ENCODE results near the gene HSD17B2. TPM values are rescaled to one million over a fixed set of nuclear protein-coding genes. Genes with fewer than 3 reads are reported as not detected.

The HSD17B2 gene
- total RNA-seq, 1 donor from 2014 or later = not detected

DNA sequence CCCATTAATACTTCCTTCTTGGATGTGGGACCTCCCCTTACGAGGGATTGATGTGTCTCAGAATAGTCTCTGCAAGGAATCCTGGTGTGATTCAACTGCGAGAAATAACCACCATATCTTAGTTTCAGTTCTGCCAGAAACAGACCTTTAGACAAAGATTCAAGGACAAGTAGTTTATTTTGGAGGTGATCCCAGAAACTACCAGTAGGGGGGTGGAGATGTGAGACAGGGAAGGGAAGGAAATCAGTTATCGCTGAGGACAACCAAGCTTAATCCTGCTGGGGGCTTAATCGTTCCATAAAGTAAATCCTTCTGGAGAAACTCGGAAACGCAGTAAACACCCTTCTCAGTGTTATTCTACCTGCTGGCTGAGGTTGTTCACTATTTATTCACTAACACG, 18.8 kb upstream of the HSD17B2 start:
- intact Hi-C loops (cut with micrococcal nuclease) = no loop called here
- DNase-seq (no peak), ATAC-seq (no peak)

- intact Hi-C loops (cut with micrococcal nuclease) = no loop called here
- no peak for DNase-seq
- ATAC-seq = no peak
These were observed 18.1 kb upstream of the HSD17B2 start for GRCh38 chr16:82016964-82017363.

- intact Hi-C loops (cut with micrococcal nuclease) = no loop called here
- ATAC-seq (no peak), DNase-seq (no peak)
These were observed 17.0 kb upstream of the HSD17B2 start for GRCh38 chr16:82017911-82018568.

DNA sequence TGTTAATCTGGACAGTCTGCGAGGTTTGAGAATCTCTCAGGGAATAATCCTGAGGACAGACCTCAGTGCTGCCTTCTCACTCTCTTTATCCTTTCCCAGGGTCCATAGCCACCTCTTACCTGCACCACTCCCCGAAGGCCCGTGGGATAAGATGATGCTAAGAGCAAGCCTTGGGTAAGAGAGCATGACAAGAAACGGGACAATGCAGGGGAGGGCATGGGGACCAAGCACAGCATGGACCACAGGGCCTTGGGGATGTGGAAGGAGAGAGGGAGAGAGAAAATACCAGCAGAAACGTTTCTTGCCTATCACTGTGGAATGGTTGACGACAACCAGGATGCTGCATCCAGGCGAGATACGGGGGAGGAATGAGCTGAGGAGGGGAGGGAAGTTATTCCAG, 15.5 kb upstream of the HSD17B2 start:
- intact Hi-C loops (cut with micrococcal nuclease) = no loop called here
- ATAC-seq (no peak), DNase-seq (no peak)

DNA sequence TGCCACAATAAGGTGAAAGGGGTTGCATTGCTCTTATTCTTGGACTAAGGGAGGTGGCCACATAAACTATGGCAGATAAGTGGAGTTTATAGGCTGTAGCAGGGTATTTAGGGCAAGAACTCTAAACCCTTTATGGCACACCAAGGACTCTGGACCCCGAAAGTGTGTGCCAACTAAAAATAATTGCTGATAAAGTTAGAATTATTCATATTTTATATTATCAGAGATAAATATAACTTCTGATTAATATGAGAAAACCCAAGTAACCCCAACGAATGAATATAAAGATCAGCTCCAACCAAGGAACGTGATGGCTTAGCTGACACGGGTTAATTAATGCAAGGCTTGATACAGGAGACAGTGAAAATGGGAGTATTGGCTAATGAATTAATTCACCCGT, 15.0 kb upstream of the HSD17B2 start:
- no peak for DNase-seq
- intact Hi-C loops (cut with micrococcal nuclease) = no loop called here
- no peak for ATAC-seq

- ATAC-seq (no peak), DNase-seq (no peak)
- intact Hi-C loops (cut with micrococcal nuclease) = no loop called here
These were observed 11.8 kb upstream of the HSD17B2 start for GRCh38 chr16:82023206-82023605.

DNA sequence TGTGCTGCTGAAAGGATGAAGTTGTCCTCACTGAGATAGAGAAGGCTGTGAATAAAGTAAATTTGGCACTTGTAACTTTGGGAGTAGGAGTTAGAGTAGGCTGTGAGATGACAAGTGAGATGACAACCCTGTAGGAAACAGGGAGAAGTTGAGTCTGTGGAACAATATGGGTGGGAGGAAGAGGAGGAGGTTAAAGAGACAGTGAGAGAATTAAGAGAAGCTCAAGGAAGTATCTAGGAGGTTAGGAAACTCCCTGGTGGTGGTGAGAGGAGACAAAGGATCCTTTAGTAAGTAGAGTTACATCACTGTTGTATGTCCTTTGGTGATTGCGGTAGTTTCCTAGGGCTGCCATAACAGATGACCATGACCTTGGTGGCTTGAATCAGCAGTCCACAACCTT, 10.7 kb upstream of the HSD17B2 start:
- intact Hi-C loops (cut with micrococcal nuclease) = no loop called here
- no peak for ATAC-seq

DNA sequence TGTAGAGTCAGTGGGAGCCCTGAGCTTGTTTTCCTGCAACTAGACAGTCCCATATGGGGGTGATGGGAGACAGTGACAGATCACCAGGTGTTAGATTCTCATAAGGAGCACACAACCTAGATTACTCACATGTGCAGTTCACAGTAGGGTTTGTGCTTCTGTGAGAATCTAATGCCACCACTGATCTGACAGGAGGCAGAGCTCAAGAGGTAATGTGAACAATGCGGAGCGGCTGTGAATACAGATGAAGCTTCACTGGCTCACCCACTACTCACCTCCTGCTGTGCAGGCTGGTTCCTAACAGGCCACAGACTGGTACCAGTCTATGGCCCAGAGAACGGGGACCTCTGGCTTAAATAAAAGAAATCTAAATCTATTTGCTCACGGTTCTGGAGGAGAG, 10.2 kb upstream of the HSD17B2 start:
- DNase-seq = no peak
- intact Hi-C loops (cut with micrococcal nuclease) = no loop called here
- ATAC-seq = no peak

More for the DNA sequence above, 10.7 kb upstream of the HSD17B2 start:
- no peak for DNase-seq

DNA sequence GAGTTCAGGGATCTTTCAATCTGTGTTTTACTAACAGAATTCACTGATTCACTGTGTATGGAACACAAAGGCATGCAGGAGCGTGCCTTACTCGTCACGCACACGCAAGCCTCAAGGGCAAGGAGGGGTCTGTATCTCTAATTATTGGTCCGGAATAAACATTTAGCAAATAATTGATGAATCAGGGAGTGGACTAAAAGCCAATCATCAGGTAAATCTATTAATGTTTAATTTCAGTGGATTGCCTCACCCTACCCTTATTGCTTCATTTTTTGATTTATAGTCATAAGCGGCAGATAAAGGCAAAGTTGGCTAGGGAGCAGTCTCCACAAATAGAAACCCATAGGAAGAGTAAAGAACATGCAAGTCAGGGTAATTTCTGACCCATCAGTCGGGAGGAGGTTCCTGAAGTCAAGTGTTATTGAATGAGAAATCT, 7.4 kb upstream of the HSD17B2 start:
- no peak for ATAC-seq
- no peak for DNase-seq
- intact Hi-C loops (cut with micrococcal nuclease) = no loop called here

- ATAC-seq (no peak), DNase-seq (no peak)
- intact Hi-C loops (cut with micrococcal nuclease) = loop anchor here (10.0 kb wide), 1 partner anchor 193 kb away; no protein-coding TSS in a partner anchor
These were observed 3.7 kb upstream of the HSD17B2 start for GRCh38 chr16:82031116-82032084.

- ATAC-seq (no peak), DNase-seq (no peak)
- intact Hi-C loops (cut with micrococcal nuclease) = loop anchor here (10.0 kb wide), 1 partner anchor 192 kb away; no protein-coding TSS in a partner anchor
These were observed 2.0 kb upstream of the HSD17B2 start for GRCh38 chr16:82033006-82033405.

DNA sequence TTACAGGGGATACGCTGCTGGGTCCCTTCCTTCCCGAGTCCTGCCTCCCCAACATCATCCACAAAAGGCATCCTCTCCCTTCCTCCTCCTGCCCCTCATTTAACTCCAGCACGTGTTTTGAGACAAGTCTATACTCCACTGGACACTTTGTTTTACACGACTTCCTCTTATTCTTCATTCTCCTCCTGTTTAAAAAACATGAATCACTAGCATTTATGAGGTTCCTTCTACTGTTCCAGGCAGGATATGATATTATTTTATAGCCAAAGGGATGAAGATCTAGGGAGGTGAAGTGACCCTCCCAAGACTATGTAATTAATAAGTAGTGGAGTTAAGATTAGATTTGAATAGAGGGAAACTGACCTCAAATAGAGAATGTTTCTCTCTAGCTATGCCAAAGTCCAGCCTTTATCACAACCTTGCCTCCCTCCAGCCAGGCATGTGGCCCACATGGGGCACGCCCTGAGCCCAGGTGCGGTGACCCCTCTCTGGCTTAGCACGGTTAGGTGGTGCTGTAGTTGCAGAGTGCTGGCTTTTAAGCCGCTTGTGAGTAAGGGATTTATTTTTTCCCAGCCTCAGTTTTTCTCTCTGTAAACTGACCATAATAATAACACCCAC, 1.3 kb upstream of the HSD17B2 start:
- intact Hi-C loops (cut with micrococcal nuclease) = loop anchor here (10.0 kb wide), 1 partner anchor 191 kb away; no protein-coding TSS in a partner anchor
- ATAC-seq (no peak), DNase-seq (no peak)

DNA sequence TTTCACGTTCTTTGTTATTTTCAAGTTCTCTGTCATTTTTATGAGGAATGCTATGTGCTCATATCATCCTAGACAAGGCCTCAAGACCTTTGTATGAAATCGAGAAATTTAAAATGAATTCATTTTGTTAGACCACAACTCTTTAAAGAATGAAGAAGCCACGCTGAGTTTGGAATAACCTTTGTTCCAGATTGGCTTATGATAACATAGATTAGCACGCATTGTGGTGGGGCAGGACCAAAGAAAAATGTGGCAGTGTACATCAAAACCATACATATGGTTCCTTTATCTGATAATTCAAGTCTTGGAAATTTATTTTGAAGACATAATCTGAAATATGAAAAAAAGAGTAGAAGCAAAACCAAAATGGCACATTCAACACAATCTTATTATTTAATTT, 2.2 kb downstream of the HSD17B2 start:
- intact Hi-C loops (cut with micrococcal nuclease) = loop anchor here (10.0 kb wide), 1 partner anchor 188 kb away; no protein-coding TSS in a partner anchor
- no peak for ATAC-seq
- no peak for DNase-seq

GRCh38 chr16:82037666-82038065, 2.6 kb downstream of the HSD17B2 start:
- ATAC-seq (no peak), DNase-seq (no peak)
- intact Hi-C loops (cut with micrococcal nuclease) = loop anchor here (10.0 kb wide), 1 partner anchor 187 kb away; no protein-coding TSS in a partner anchor

GRCh38 chr16:82040296-82040695, 5.2 kb downstream of the HSD17B2 start:
- intact Hi-C loops (cut with micrococcal nuclease) = no loop called here
- ATAC-seq (no peak), DNase-seq (no peak)

GRCh38 chr16:82041542-82041941, 6.5 kb downstream of the HSD17B2 start:
- intact Hi-C loops (cut with micrococcal nuclease) = no loop called here
- no peak for DNase-seq
- no peak for ATAC-seq

- ATAC-seq (no peak), DNase-seq (no peak)
- intact Hi-C loops (cut with micrococcal nuclease) = no loop called here
These were observed 7.1 kb downstream of the HSD17B2 start for GRCh38 chr16:82042144-82042543.

- DNase-seq (no peak), ATAC-seq (no peak)
- intact Hi-C loops (cut with micrococcal nuclease) = no loop called here
These were observed 7.8 kb downstream of the HSD17B2 start for GRCh38 chr16:82042846-82043245.

GRCh38 chr16:82043680-82044584, 8.9 kb downstream of the HSD17B2 start:
- DNase-seq (no peak), ATAC-seq (no peak)
- intact Hi-C loops (cut with micrococcal nuclease) = no loop called here
